SHP77 treated with DMSO at 0.1 percent for 48 hours (cell line): ENCODE data around the gene CCDC154.
"Not testable (repeated sequence)": the region's sequence is repeated elsewhere in the genome, so short reads cannot be mapped to it uniquely, and the experiment has no call there.

Experiments
- DNase-seq: peaks from one replicate; lab custom pipeline; 2025; lab: John Stamatoyannopoulos, UW

Gene CCDC154

DNA sequence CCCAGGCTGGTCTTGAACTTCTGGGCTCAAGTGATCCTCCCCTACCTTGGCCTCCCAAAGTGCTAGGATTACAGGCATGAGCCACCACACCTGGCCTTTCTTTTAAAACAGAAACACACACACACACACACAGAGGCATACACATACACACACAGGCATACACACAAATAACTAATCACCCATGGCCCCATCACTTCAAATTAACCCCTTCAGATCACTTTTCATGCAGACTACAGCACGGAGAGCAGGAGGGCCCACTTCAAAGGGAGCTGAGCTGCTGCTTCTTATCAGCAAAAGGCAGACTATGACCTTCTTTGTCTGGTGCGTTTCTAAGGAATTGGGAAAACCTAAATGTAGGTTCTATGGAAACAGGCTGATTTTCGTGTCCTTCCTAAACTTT lies 28.6 kb upstream of the CCDC154 start:
- DNase-seq = no peak

DNA sequence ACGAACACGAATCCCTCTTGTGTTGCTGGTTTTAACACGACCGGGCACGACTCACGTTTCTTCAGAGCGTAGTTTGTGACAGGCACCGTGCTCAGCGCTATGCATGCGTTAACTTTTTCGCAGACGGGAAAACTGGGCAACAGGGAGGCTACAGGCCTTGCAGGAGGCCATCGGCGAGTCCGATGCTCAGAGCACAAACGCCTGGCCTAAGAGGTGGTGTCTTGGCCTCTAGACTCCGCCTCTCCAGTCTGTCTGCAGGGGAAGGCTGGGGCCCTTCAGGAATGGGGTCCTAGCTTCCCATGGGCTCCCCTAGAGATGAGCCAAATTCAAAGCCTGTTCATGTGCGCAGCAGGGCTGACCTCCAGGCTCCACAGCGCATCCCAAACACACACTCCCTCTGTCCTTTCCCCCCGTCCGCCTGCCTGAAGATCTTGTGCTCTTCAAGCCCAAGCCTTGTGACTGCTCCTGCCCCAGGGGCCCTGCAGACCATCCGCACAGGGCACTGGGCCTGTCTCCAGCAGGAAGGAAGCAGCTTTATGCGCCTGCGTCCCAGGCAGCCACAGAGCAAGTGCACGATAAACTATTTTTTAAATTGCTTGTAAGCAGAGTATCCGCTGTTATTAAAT lies 27.3 kb upstream of the CCDC154 start:
- DNase-seq = no peak

DNA sequence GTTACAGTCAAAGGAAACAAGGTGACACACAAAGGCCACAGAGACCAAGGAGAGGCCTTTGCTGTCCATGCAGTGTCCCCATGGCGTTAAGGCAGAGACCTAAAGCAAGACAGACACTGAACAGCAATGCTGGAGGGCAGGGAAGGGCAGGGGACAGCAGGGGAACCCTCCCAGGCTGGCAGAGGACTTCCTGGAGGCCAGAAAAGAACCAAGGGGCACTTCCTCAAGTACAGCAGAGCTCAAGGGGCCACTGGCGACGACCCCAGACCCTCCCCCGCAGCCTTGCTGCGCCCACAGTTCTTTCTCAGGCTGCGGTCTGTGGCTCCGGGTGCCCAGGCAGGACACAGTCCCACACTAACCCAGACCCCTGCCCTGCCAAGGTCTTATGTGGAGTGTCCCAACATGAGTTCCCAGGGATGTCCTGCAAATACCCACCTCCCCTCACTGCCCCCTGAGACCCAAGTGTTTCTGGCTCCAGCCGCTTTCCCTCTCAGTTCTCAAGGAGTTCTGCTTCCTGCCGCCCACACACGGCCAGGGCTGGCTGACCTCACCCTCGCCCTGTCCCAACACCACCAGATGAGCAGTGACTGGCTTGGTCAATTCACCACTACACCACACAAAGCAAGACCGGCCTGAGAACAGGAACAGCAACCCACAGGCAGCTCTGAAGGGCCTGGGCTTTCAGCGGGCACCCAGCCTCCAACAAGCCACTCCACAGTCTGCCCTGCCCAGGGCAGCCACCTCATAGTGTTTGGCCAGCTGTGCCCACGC lies 26.3 kb upstream of the CCDC154 start:
- no peak for DNase-seq

DNA sequence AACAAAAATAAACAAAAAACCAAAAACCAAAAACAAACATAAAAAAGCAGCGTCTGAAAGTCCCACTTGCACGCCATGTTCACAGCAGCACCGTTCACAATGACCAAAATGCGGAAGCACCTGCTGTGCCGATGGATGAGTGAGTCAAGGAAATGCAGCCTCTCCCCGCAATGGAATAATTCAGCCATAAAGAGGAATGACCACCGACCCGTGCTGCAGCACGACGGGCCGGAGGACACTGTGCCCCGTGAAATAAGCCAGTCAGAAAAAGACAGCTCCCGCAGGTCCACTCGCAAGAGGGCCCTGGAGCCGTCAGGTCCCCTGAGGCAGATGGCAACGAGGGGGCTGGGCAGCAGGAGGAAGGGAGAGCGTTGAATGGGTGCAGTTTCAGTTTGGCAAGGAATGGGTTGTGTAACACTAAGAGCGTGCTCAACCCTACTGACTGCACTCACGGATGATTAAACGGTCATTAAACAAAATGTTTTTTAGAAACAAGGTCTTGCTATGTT lies 25.4 kb upstream of the CCDC154 start:
- DNase-seq = no peak

DNA sequence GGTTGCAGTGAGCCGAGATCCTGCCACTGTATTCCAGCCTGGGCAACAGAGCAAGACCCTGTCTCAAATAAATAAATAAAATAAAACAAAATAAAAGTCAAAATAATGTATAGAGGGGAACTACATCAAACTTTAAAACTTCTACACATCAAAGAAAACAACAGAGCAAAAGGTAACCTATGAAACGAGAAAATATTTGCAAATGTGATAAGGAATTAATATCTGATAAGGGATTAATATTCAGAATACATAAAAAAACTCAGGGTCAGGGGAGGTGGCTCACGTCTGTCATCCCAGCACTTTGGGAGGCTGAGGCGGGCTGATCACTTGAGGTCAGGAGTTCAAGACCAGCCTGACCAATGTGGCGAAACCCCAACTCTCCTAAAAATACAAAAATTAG lies 24.8 kb upstream of the CCDC154 start:
- not testable (repeated sequence) for DNase-seq

DNA sequence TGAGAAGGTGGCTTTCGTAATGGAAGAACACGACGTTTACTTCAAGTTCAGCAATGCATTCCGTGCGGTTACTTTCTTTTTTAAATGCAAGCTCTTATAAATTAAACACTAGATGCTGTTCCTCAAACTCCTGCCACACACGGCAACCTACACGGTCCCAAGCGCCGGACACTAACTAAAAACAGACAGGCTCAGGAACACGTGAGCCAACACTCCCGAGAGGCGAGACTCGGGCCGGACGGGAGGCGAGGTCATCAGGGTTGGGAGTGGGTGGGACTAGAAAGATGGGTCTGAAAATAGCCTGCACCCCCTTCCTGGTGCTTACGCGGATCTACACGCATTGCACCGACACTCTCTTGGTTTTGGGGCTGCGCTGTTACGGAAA lies 24.1 kb upstream of the CCDC154 start:
- DNase-seq = no peak

DNA sequence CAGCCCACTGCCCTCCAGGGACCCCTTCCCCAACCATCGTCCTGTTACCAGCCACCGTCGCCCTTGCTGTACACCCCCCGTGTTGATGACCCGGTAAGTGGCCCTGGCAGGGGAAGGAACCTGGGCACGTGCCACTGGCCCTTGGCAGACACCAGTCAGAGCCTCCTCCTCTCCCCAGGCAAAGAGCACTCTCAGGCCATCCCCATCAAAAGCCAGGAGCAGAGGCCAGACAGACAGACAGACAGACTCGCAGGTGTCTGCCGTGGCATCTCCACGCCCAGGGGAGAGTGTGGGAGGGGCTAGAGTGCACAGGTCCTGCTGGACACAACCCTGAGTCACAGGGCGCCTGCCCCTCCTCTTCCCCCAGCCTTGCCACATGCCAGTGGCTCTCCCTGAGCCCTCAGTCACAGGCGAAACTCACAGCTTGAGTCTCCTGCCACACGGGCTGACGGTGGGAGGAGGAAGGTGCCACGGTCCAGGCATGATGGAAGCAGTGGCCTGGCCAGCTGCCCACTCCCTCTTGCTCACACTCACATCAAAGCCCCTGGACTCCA lies 22.7 kb upstream of the CCDC154 start:
- no peak for DNase-seq

DNA sequence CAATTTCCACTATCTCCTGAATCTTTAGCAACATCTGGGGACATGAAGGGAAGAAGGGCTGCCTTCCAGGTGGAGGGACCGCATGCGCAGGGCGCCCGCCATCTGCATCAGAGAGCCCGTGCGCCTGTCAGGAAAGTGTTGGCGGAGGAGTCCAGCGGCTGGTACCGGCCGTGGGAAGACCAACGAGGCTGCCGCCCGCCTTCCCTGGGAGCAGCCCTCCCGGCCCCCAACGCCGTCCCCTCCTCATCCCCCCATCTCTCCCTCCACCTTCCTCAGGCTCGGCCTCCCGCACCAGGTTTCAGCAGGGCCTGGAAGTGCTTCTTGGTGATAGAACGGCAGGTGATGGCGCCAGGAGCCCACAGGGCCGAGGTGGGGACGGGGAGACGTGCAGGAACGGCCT lies 21.7 kb upstream of the CCDC154 start:
- DNase-seq = no peak

DNA sequence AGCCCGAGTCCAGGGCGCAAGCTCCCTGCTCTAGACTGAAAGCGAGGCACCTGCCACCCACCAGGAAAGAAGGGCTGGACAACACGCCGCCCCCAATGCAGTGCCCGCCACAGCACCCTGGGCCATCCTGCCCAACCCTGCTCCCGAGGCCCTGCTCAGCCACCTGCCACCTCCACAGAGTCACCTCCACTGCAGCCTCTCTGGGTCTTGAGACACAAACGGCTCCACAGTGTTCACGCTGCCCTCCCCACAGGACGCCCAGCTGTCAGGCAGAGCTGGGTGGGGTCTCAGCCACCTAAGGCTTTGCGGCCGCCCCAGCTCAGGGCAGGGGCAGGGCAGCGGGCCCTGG lies 21.2 kb upstream of the CCDC154 start:
- DNase-seq = no peak

DNA sequence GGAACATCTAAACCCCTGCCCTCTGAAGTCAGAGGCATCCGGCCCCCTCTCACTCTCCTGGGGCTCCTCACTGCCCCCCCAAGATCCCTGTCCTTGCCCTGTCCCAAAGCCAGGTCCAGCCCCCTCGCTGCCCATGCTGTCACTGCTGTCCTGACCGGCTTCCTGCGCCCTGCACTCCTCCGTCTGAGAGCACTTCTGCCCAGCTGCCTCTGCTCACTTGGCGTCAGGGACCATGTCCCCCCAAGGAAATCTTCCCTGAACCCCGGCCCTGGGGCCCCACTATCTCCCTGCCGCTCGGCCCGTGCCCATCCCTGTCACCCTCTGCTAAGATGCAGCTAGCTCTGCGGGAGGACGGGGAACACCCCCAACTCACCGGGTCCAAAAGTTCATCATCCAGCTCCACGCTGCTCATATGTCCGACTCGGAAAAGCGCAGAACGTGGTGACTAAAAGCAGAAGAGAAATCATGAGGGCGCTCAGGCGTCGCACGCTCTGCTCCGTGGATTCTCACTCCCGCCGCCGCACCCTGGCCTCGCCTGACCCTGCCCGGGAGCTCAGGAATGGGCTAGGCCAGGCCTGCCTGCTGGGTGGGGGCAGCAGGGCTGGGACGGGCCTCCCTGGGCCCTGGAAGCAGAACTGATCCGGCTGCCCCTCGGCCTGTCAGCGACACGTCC lies 20.7 kb upstream of the CCDC154 start:
- DNase-seq = no peak

DNA sequence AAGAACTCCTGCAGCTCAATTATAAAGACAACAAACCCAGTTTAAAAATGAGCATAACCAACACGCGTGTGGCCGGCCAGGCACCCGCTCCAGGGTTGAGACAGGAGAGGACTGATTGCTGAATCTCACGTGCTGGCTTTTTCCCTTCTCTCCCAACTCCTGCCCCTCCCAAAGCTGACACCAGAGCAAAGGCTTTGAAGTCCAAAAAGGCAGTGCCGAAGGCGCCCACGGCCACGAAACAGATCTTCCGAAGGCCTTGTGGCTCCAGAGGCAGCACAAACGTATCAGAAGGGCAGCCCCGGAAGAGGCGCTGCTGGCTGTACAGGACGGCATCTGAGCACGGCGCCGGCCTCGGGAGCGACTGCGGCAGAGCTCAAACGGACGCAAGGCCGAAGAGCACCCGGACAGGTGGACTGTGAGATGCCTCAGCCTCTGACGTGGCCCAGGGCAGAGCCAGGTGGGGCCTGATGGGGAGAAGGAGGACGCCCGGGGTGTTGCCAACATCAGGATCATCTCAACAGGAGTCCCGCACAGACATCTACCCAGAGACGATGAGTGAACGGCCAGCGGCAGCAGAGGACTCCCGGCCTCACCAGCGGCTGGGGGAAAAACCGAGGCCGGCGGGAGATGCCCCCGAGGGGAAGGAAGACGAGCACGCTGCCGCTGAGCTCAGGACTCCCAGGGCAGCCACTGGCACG lies 20.0 kb upstream of the CCDC154 start:
- no peak for DNase-seq

DNA sequence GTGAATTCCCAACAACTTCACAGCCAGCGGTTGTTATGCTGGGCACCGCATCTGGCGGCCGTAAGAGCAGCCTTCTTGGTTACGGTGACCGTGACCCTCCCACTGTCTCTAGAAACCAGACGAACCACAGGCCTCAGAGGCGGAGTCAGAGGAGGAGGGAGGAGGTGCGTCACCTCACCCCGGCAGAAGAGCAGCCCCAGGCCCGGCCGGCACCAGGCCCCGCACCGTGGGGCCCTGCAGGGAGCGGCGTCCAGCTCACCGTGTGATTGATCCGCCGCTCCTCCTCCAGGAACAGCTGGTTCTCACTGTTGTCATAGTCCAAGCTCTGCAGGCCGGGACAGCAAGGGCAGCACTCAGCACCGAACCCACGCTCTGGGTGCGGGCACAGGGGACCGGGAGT lies 16.8 kb upstream of the CCDC154 start:
- no peak for DNase-seq

DNA sequence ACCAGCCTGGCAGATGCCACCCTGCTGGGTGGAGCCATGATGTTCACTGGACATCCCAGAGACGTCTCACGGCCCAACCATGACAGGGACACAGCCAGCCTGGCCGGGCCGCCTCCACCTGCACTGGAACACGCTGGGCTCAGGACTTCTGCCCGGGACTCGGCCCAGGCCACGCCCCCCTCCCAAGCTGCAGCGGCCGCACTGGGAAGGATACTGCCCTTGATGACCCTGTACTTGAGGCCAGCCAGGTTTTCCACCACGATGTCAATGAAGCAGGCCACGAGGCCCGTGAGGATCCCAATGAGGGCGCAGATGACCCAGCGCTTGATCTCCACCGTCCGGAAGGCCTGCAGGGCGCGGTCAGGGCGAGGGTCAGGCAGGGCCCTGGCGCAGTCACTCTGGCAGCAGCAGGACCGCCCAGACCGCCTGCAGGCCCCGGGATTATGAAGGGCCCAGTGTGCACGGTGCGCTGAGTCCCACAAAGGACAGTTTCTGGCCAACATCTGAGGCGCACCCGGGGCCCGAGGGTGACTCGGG lies 16.3 kb upstream of the CCDC154 start:
- no peak for DNase-seq

DNA sequence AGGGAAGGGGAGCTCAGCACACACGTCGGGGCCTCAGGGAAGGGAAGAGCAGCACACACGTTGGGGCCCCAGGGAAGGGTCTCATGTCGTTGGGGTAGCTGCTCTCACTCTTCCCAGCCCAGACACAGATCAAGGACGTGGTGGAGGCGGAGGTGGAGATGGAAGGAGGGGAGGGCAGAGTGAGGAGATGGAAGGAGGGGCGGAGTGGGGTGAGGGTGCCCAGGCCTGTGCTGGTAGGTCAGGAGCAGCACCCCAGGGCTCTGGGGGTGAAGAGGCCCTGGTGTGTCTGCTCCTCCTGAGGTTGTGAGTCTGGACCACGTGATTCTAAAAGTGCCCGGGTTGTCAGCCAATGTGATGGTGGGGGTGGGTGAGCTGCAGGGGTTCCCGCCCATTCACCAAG lies 15.6 kb upstream of the CCDC154 start:
- DNase-seq = no peak

DNA sequence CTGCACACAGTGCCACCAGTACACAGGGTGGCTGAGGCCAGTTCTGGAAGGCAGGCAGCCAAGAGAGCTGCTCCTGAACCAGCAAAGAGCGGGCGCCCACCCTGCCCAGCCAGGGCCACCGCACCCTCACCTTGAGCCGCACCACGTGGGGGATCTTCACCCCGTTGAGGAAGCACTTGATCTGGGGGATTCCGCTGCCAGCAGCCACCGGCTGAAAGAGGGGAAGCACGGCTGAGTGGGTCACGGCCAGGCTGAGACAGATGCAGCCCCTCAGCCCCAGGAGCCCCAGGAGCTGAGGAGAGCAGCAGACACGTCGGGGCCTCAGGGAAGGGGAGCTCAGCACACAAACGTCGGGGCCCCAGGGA lies 14.6 kb upstream of the CCDC154 start:
- DNase-seq = no peak

DNA sequence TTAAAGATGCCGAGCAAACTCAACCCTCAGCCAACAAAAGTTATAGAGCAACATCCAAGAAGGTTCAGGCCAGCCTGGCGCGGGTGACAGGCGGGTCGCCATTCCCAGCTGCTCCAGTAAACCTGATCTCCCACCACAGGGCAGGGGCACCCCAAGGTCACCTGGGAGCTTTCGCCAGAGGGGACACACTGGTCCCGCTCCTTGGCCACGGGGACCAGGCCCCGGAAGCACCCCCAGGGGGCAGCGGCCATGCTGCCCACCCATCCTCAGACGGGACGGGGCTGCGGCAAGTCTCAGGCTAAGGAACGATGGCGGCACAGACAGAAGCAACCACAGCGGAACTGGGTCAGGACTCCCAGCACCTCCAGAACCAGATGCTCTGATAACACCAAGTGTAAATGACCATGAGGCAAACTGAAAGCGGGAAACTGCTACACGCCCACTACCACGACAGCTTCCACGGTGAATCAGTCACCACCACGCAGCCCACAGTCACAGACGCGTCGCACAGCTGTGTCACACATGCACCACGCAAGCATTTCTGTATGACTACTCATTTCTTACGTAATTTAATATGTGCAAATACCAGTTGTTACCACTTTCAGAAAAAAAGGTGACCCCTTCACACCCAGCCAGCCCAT lies 14.1 kb upstream of the CCDC154 start:
- DNase-seq = no peak

DNA sequence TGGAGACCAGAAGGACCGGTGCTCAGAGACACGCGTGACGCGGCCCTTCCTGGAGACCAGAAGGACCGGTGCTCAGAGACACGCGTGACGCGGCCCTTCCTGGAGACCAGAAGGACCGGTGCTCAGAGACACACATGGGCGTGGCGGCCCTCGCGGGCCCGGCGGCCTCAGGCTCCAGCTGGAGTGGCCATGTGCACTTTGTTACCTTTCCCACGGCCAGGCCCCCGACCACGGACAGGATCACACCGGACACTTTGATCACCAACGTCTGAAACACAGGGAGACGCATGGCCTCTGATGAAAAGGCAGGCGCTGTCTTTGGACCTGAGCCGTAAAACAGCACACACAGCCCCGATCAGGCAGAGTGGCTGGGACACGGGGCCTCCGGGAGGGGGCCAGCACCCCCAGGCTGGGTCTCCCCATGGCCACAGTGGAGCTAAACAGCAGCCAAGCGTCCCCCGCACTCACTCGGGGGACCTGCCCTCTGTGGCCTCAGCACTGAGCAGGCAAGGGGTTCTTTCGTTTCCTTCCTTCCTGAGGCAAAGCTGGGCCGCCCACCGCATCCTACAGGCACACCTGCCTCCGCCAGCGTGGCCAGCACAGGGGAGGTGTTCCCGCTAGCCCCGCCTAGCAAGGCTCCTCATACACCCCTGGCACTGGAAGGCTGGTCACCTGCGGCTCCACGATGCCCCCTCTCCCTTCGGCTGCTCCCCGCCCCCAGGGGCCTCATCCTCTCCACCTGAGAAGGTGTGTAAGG lies 13.3 kb upstream of the CCDC154 start:
- no peak for DNase-seq

DNA sequence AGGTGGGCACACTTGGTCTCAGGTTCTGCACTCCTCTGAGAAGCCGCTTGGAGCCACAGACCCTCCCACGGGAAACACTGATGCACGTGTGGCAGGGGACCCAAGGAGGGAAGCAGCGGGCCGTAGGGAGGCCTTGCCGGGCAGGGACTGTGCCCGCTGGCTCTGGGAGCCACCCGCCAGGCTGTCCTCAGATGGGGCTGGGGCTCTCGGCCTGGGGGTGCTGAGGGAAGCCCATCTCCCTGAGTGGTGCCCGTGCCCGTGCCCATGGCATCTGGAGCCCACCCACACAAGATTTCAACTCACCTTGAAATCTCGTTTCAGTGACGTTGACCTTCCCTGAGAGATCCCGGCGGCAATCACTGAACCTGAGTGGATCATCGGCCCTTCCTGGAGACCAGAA lies 12.6 kb upstream of the CCDC154 start:
- no peak for DNase-seq

DNA sequence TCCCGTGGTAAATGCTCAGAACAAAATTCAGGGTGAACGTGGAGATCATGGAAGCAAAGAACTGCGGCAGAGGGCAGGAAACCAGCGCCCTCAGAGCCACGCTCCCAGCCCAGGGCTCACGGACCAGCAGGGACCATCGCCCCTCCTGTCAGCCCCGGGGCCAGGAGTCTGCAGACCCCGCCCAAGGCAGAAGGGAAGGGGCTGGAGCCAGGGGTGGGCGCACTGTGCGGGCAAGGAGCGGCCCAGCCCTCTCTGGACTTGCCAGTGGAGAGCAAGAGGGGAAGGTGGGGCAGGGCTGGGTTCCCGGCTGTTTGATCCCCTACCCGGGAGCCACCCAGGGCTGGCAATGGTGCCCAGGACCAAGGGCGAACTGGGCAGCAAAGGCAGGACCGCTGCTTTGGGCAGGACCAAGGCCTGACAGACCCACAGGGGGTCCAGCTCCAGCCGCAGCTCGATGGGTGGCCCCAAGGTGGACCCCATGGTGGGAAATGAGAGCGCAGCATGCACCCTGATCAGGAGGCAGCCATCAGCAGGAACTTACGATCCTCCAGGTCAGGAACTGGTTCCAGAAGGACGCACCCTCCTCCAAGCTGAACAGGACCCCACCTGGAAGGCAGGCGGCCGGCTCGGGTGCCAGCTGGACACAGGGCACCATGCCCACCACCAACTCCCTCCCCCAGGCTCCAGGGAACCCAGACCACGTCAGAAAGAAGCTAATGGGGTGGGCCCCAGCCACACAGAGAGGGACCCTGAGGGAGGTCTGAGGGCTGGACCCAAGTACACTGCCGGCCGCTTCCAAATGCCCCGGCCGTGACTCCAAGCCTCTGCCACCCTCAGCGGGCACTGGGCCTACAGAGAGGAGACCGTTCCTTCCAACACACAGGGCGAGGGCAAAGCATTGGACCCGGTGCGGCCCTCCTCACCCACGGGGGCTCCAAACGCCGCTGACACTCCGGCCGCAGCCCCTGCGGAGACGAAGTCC lies 11.1 kb upstream of the CCDC154 start:
- DNase-seq = no peak

DNA sequence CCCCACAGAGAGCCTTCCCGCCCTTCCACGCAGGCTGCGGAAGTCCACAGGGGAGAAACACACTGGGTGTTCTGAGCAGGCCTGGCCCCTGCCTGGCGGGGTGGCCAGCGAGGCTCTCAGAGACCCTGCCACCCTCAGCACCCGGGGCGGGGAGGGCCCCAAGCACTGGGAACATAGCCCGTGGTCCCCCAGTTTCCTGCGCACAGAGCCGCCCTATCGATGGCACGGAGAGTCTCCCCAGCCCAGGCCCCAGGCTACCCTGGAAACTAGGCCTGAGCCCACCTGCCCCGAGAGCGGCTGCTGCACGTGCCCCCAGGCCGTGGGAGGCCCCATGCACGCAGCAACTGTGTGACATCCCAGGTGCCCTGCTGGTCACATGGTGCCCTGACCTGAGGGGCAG lies 10.2 kb upstream of the CCDC154 start:
- DNase-seq = no peak
